CD4-positive, alpha-beta T cell treated with Interleukin-15 for 4 hours (primary cell): ENCODE results near the gene MRPS9.

Experiments used
- DNase-seq: peaks from one replicate; pipeline ENCODE4 v3.0.0-alpha.2; 2020; ENCODE audit warnings: low spot score

MRPS9 gene

DNA sequence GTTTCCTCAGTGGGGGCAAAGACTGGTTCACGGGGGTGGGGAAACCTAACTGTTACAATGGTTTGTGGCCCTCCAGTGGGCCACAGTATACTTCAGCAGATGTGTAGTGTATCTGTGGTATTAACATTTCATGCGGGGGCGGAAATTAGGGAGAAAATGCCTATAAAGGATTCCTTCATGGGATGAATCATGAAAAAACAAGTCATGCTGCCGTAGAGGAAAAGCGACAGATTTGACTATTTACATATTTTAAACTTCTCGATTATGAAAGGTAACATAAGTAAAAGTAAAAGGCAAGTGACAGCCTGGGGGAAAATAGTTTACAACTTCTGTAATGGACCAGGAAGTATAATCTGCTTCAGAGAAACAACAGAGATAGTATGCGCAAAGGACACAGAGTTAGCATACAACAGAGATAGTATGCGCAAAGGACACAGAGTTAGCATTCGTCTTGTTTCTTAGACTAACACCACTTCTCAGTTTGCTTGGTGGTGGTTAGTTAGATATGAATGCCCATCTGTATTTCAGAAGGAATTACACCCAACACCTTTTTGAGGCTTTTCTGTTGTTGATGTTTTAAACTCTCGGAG is 41.1 kb downstream of the MRPS9 start:
- DNase-seq, result no peak

DNA sequence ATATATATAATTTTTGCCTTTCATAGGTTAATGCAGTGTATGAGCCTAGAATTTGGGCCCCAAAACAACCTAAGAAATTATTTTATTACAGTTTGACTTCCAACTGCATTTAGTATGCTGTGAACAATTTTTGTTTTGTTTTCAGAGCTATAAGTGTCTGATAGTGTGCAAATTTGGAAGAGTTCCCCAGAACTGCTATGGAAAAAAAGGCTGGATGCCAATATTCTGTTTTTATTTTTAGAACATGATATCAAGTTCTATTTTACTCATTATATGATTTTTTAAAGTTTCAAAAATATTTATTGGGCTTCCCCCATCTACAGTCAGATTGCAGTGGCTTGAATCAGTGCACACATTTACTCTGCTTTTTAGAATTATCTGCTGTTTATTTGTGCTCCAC is 42.6 kb downstream of the MRPS9 start:
- DNase-seq, result no peak

DNA sequence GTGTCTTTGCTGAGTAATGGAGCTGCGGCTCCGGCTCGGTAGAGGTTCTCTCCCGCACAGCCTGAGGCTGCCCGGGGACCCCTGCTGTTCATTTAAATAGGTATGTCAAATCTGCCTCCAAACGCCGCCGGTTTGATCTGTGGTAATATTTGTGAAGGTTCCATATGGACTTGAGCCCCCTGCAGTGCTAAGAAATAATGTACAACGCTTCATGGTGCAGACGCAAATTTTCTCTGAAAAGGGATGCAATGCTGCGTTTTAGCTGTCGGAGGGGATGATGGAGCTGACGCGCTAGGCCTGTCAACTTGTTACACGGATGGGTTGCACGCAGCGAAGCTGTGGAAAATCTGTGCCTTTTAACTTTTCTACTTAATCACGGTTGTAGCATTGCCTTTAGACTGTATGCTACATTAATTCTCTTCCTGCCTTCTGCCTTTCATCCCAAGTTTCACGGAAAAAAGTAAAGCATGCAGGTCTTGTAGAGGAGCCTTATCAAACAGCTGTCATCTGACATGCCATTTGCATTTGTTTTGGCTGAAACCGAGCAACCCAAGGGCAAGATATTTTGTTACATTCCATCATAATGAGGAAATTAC is 43.2 kb downstream of the MRPS9 start:
- DNase-seq, result no peak

DNA sequence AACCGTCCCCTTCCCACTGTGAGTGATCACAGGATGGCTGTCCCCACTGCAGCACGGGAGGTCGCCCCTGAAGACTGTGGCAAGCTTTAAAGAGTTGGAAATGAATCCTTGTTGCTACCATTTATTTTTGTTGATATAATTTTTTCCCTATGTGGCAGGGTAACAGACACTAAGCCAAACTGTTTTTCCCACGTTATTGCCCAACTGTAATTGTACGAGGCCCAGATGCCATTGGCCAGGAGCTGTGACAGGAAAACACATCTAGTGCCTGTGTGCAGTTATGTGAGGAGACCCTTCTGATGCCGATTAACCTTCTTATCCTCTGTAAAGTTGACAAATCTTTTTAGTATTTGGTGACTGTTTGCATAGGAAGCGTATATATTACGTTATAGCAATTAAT is 44.2 kb downstream of the MRPS9 start:
- DNase-seq, result no peak

DNA sequence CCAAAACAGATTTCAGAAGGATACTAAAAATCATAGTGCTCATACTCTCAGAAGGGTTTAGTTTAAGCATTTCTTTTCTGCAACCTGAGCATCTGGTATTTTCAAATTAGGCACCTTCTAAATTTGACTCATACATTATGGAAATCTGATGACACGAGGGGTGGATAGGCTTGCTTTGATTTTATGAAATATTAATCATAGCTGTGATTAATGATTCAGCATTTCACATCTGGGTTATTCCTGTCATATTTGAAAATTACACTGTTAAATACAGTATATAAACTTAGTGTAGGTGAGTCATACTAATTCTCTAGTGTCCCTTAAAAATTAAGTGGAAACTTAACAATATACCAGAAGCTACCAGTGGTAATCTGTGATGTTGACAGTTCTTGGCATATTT is 47.7 kb downstream of the MRPS9 start:
- DNase-seq, result no peak

DNA sequence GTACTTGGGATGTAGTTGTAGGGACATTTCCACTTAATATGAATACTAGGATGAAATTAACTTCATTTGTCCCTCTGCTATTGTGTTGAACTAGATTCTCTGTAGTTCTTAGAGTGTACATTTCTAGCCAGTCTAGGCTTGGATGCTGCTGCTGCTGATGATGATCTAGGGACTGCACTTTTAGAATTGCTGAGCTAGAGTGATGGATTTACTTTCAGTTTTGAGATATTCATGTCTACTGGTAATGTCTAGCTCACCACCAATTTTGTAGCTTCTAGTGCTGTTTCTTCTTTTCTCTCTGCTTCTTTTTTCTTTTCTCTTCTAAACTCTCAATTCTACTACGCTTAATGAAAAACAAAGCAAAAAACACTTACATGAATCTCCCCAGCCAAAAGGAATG is 49.4 kb downstream of the MRPS9 start:
- no peak for DNase-seq

DNA sequence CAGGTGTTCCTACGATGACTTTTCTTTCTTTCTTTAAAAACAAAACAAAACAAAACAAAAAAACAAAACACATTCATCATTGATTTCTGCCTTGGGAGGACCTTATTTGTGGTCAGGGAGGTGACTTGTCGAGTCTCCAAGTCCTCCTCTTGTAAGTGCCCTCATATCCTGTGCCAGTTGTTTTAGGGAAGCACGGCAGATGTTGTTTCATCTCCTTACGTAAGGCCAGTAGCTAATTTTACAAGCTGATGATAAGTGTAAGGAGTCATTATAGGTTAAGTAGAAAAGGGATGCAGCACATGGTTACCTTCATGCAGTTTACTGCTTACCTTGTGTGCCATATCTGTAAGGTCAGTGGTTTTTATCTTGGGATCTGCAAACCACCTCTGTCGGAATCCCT is 52.2 kb downstream of the MRPS9 start:
- DNase-seq, result no peak

DNA sequence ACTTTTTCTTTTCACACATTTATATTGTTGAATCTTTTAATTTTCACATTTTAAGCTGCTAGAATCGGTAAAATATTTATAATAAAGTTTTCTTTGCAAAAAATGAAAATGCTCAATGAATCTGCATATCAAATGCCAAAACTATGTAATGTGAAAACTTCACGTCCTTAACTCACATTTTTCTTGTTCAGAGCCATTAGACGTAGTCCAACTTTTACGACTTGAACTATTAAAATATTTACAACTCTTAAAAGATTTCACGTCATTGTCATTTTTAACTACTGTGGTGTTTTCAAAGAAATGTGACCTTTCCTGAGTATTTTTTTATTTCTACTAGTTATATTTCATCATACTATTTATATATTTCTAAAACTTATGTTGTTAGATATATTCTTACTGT is 54.9 kb downstream of the MRPS9 start:
- no peak for DNase-seq

DNA sequence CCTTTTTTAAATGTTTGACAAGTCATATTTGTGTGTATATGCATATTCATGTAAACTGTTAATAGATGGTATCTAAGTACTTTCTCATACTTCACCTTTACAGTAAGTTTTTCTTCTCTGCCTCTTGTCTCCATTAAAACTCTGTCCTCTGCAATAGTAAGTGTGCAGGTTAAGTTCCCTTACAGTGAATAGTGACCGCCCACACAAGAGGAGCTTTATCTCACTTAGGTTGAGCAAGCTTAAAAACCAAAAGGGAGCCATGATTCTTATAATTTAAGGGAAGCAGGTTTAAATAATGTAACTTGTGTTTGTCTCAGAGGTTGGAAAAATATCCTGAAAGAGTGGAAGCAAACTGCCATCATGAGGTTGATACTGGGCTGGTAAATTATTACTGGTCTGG is 61.3 kb downstream of the MRPS9 start:
- DNase-seq, result no peak

DNA sequence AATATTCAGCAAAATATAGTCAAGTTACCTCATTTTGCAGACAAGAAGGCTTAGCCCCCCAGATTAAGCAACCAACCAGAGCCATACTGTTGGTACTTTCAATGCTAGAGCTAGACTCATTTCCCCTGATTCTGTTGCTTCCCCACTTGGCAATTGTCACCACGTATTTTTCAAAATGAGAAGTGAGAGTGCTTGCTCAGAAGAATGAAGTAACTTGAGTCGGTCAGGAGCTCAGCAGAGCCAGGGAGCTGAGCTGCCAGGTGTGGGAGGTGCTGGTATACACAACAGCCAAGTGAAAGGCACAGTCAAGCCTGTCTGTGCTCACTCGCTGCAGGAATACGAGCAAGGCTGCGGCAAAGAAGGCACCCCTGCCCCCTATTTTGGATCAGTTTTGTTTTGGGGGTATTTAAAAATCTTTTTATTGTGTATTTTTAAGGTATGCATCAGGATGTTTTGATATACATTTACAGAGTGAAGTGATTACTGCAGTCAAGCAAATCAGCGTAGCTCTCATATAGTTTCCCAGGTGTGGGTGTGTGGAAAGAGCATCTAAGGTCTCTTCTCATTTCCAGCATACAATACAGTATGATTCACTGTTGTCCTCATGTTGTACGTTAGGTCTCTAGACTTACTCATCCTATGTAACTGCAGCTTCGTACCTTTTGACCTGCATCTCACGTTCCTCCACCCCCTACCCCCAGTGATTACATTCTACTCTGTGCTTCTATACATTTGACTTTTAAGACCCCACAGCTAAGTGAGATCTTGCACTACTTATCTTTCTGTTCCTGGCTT is 62.4 kb downstream of the MRPS9 start:
- no peak for DNase-seq

DNA sequence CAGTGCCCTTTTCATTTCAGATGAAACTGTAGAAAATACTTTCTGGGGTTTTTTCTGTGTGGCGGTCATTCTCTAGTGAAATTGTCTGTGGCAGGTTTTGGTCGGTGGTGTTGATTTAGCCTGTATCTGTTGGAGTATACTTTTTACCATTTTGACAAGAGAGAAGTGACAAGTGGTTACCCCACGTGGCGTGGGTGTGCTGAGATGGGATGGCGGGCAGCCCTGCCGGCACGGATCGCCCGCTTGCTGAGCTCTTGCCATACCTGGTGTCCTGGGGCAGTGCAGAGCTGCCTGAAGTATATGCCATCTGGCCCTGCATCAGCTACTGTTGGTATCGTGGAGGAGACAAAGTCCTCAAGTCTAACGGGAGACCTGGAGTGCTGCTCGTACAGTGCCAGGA is 64.1 kb downstream of the MRPS9 start:
- no peak for DNase-seq

DNA sequence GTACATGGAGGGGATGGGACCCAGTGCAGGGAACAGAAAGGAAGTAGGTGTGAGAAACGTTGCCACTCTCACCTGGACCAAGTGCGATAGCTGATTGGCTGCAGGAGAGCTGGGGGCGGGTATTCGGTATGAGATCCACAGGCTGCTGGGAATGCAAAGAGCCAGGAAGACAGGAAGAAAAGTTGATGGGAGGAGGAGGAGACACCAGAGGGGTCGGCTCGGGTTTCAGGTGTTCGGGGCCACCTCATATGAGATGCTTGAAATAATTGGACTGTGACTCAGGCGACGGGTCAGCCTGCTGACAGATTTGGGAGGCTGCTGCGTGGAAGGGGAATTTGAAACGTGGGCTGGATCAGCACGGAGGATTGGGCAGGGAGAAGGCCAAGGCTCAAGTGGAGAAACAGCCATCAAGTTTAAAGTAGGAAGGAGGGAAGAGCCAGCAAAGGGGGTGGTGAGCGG is 65.1 kb downstream of the MRPS9 start:
- DNase-seq, result no peak

DNA sequence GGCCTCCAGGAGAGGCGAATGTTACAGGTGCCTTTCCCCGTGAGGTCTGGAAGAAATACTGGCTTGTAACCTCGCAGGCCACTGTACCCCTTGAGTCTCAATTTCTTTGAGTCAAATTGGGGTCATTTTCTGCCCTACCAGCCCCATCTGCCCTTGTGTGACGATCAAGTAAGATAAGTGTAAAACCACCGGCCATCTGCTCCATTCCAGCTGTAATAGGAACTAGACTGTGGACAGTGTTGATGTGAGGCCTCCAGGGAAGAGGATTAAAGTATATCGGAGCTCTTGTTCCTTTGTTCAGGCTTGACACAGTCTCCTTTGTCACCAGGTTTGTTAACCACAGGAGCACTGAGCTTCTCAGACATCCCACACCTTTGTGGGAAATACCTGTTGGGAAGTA is 65.6 kb downstream of the MRPS9 start:
- DNase-seq, result no peak

DNA sequence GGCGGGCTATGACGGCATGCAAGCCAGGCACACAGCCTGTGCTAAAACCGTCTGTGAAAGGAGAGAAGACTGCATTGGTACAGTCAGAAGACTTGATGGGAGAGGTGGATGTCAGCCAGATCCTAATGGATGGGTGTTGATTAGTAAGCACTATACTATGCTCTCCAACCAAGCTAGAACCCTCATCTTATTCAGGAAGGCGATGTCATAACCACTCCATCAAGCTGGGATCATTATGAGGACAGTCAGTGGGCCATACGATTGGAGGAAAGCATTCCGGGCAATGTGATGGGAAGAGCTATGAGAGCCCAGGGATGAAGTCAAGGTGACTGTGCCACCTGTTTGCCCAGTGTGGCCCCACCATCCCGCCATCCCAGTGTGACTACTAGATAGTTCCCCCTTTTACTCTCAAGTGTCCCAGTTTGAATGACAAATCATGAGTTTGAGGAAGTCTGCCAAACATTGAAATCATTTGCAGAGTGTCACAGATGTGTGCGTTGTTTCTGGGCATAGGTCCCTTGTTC is 66.4 kb downstream of the MRPS9 start:
- no peak for DNase-seq

DNA sequence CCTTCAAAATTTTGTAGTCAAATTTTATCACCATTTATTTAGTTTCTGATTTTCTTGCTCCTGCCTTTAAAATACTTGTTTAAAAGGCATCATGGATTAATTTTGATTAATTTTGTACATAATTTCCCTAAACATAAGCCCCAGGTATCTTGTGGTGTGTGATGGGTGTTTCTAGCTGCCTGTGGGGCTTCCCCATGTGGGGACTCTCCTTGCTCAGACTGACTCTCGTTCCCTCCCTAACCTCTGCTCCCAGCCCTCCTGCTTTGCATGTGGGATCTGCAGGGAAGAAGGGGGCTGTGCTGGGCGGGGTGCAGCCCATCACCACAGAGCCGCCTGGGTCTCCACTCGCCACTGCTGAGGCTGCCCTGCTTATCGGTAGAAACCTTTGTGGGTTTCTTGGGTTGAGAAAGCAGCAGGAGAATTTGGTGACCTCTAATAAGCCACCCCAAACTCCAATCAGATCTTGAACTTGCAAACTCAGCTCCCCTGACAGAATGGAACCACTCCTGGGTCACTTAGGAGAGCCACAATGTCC is 72.5 kb downstream of the MRPS9 start:
- no peak for DNase-seq

DNA sequence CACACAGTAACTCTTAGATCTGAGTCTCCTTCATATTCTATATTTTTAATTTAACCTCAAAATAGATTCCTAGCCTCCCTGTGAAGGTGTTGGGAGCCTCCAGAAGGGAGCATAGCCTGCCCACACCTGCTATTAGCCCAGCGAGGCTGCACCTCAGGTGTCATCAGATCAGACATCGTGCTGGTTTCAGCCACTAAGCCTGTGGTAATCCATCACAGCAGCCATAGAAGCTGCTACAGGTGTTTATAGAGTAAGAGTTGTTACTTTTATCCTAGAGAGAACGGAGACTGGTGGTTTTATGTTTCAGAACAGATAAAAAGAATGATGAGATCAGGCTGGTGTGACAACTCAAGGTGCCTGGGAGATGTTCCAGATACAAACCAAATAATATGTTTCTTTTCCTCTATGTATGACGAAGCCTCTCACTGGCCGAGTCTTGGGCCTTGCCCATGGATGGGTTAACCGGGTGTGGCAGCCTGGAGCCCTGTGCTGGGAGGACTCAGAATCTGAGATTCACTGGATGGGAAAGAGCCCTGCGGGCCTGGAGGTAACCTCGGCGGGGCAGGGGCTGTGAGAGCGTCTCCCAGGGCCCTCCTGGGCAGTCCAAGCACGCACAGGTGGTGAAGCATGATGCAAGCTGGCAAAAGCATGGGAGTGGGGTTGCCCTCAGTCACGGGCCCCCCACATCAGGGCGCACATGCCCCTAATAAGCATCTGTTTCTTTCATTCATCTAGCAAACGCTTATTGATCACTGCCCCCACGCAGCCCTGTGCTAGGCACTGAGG is 73.7 kb downstream of the MRPS9 start:
- no peak for DNase-seq

DNA sequence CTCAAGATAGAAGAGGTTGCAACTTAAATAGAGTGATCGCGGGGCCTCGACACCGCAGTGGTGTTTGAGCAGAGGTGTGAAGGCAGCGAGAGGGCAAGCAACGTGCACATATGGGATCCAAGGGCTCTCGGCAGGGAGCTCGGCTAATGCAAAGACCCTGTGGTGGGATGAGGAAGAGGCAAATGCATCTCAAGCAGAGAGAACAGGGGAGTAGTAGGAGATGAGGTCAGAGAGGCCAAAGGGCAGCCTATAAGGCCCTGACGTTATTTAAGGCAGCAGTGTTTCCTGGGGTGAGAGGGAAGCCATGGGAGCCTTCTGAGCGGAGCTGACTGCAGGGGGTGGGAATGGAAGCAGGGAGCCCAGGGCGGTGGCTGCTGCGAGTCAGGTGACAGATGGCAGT is 74.5 kb downstream of the MRPS9 start:
- no peak for DNase-seq

DNA sequence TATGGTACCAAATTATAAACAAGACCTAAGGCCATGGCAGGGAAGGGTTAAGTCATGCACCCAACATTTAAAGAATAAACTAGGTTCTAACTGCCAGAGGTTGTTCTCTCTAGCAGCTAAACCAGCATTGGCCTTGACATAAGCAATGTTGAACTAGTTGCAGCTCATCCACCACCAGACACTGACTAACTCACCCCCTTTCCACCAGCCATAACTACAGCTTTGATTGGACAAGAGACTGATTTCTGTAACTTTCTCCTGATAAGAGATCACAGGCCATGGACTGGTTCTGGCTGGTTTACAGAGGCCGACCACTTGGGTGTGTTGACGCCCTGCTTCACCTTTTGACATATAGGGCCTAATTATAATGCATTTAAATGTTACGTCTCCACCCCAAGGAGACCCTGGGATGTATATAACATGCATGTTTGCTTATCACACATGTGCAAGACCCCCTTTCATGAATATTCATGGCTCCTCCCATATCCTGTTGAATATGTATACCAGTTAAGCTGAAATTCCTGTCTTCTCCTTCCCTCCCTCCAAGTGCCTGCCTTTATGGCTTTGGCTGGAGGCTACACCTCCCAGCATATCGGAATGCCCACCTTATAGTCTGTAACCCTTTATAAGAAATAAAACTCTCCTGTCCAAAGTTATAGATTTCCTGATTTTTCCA is 75.9 kb downstream of the MRPS9 start:
- no peak for DNase-seq

DNA sequence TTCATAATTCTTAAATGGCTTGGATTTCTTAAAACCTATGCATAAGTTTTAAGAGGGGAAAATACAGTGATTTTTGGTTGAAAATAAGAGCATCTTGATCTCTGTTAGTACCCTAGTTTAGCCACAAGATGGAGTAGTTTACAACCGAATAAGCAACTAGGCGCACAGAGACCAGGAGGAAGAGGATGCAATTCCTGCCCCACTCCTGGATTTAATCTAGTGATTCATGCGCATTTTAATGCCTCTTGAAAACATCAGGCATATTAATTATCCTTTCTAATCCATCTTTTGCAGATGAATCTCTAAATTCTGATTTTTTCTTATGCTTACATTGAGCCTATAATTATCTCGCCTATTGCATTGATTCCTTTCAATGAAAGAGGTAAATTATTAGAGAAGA is 76.7 kb downstream of the MRPS9 start:
- peak; percentile 31 for DNase-seq

DNA sequence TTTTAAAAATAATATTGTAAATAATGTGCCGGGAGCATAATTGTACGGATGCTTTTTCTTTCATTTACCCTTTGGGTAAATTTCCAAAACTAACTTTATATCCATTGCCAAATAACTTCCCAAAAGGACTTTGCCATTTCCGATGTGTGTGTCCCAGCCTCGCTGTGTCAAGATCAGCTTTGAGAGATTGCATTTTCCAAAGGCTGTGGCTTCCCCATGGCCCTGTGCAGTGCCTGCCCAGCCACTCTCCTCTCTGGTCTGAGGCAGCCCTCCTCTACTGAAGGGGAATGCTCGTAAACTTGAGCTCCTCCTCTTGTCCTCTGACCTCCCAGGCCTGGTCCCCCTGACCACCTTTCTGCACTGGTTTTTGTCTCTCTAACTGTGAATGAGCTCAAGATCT is 78.5 kb downstream of the MRPS9 start:
- DNase-seq, result no peak

DNA sequence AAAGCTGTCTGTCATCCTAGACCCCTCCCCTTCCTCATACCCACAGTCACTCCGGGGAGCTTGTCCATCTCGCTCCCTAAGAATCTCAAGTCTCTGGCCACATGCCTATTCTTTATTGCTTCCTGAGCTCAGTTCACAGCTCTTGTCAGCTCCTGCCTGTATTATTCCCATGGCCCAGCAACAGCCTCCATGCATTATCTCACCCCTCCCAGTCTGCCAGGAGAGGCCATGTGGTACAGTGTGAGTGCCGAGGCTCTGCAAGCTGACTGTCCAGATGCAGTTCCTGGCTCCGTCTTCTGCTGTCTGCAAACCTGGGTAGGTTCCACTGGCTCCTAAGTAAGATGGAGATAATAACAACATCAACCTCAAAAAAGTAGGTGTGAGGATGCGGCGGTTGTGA is 79.7 kb downstream of the MRPS9 start:
- no peak for DNase-seq

DNA sequence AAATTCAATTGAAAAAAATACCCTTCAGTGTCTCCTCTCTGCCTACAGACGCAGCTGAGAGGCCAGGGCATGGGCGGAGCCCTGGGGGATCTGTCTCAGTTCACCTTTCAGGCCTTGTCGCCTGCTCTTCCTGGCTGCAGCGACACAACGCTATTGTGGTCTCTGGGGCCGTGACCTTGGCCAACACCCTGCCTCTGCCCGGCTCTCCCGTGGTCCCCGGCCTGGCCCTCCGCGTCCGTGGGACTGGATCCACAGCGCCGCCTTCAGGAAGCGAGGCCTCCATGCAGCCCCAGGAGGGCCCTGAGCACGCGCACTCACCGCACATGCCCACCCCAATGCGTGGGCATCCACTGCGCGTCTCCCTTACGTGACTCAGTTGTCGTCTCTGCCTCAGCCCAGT is 81.1 kb downstream of the MRPS9 start:
- DNase-seq, result no peak
